Transverse colon (tissue), 4 donors: Measurements from ENCODE around the gene SCGB1C2. TPM values are rescaled to one million over a fixed set of nuclear protein-coding genes. Genes with fewer than 3 reads are reported as not detected.

ENCODE experiments used
- DNase-seq: peaks from one replicate; pipeline ENCODE4 v3.0.0-alpha.2; 2019
- H3K27ac ChIP-seq, 4 donors: fragments of 200-600 bp; sonication (generic); 2 replicates each; pipeline ENCODE4 v1.5.1; 2016 to 2018; ENCODE audit warnings: inconsistent platforms in 4 of 4
- H3K27me3 ChIP-seq: fragments of 200-600 bp; sonication (generic); 2 replicates; pipeline ENCODE4 v1.5.1; 2017; ENCODE audit warnings: inconsistent platforms
- H3K36me3 ChIP-seq, 4 donors: fragments of 200-600 bp; sonication (generic); 2 replicates each; pipeline ENCODE4 v1.5.1; 2017 to 2019; ENCODE audit warnings: inconsistent platforms in 4 of 4
- H3K4me1 ChIP-seq, 4 donors: fragments of 200-600 bp; sonication (generic); 2 replicates each; pipeline ENCODE4 v1.5.1; 2017 to 2020; ENCODE audit warnings: inconsistent platforms in 4 of 4
- H3K4me3 ChIP-seq, 4 donors: fragments of 200-600 bp; sonication (generic); 1 replicate in 1 of 4; 2 replicates in 3 of 4; pipeline versions ENCODE4 v1.5.1 to v1.6.1; 2017 to 2019; ENCODE audit warnings: inconsistent platforms in 4 of 4
- H3K9me3 ChIP-seq, 2 donors: fragments of 200-600 bp; sonication (generic); 2 replicates each; pipeline ENCODE4 v1.5.1; 2017 to 2019; ENCODE audit warnings: inconsistent platforms in 2 of 2
- EP300 ChIP-seq: sonication (generic); formaldehyde crosslinking; IDR thresholded peaks from one replicate; pipeline ENCODE4 v1.6.1; 2017; ENCODE audit warnings: antibody characterized with exemption, low read depth
- POLR2A ChIP-seq: fragments of 450-650 bp; IDR thresholded peaks from one replicate; pipeline ENCODE4 v1.6.1; 2016; ENCODE audit warnings: antibody characterized with exemption, mild to moderate bottlenecking, moderate library complexity
- POLR2AphosphoS5 ChIP-seq, 3 donors: sonication (generic); formaldehyde crosslinking; IDR thresholded peaks; one replicate each; pipeline ENCODE4 v1.6.1; 2016; ENCODE audit warnings: antibody characterized with exemption in 3 of 3
- WGBS, 2 donors: methylation state at CpG; one replicate each; pipeline ENCODE4 v1.1.5; 2018; ENCODE audit warnings: low coverage in 1 of 2; 5-methylcytosine and 5-hydroxymethylcytosine counted together
- in situ Hi-C, 4 donors: fragments of 200-750 bp; cut with MboI; loops; one replicate each; pipeline versions ENCODE4 v1.15.0 to v1.15.1; 2017; ENCODE audit warnings: low sequenced_read_pairs in 3 of 4, low pct_ligation_motif_present in 1 of 4, low pct_unique_long_range_greater_than_20kb in 1 of 4
- intact Hi-C: fragments of 100-400 bp; cut with DNase I; formaldehyde crosslinking; loops from one replicate; pipeline ENCODE4 v1.15.1; 2023; ENCODE audit warnings: low total_unique reads
- small RNA-seq, 4 donors: library from RNA; depleted of rRNA; stranded (forward); fragments of <200 nt; gene quantifications; one replicate each; pipeline ENCODE3, GENCODE V24; 2016
- total RNA-seq, 4 donors: library from RNA; depleted of rRNA; stranded (reverse); fragments of >200 nt; gene quantifications; one replicate each; pipeline ENCODE4 v1.1.0, GENCODE V29; 2016
- TF ChIP-seq, protein P1 (sequence below), 5 experiments: fragments of 200-600 bp in 3 of 5; fragments of 450-650 bp in 2 of 5; sonication (generic) in 3 of 5; IDR thresholded peaks; 1 replicate in 2 of 5; 2 replicates in 3 of 5; pipeline ENCODE4 v1.5.1; 2016 to 2017; ENCODE audit warnings: antibody characterized with exemption in 5 of 5, inconsistent platforms in 3 of 5, mild to moderate bottlenecking in 2 of 5, moderate library complexity in 1 of 5

Gene SCGB1C2
- total RNA-seq, 4 donors from 2014 or later: not detected

DNA sequence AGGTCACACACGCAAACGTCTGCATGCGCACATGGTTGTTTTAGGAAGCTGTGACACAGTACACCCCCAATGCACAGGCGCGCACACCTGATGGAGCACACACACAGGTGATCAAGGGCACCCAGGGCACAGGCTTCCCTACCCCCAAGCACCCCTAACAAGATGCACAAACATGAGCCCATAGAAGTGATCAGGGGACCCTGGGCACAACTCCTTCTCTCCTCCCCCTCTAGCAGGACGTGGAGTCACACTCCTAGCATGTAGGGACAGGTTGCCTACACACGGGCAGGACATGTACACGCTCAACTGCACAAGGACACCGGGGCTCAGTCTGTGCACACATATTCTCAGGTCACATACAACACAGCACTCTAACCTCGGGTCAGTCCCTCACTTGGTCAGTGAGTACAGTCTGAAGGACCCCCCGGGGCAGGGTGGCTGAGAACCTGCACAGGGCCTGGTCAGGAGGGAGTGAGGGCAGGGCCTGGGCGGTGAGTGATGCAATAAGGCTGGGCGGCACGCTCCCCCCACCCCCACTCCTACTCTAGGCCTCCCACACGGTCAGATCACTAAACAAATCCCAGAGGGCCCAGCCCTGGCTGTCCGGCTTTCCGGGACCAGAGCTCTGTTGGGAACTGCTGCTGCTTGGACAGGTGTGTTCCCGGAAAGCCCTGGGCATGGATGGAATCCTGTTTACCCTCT lies 44.8 kb downstream of the SCGB1C2 start:
- in situ Hi-C loops: no loop called here
- H3K27me3 ChIP-seq: peaks cover 81% of the 10 kb centered on the region
- TF ChIP-seq POLR2A (no peak), EP300 (no peak), POLR2AphosphoS5 (IDR thresholded peaks at IDR 0.05) (no peak)
- TF ChIP-seq, protein P1, sequence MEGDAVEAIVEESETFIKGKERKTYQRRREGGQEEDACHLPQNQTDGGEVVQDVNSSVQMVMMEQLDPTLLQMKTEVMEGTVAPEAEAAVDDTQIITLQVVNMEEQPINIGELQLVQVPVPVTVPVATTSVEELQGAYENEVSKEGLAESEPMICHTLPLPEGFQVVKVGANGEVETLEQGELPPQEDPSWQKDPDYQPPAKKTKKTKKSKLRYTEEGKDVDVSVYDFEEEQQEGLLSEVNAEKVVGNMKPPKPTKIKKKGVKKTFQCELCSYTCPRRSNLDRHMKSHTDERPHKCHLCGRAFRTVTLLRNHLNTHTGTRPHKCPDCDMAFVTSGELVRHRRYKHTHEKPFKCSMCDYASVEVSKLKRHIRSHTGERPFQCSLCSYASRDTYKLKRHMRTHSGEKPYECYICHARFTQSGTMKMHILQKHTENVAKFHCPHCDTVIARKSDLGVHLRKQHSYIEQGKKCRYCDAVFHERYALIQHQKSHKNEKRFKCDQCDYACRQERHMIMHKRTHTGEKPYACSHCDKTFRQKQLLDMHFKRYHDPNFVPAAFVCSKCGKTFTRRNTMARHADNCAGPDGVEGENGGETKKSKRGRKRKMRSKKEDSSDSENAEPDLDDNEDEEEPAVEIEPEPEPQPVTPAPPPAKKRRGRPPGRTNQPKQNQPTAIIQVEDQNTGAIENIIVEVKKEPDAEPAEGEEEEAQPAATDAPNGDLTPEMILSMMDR (IDR thresholded peaks at IDR 0.05): no peak
- peaks cover 5 to 14% (median 13%) of the 10 kb centered on the region in 4 donors for H3K4me1 ChIP-seq
- WGBS, 2 donors: 27 to 54% methylated on average over 3 to 18 of the region's 18 CpGs
- intact Hi-C loops: no loop called here
- H3K9me3 ChIP-seq: no peaks in the 10 kb centered on the region
- H3K36me3 ChIP-seq: no peaks in the 10 kb centered on the region
- no peak overlapping the region for H3K27ac ChIP-seq
- DNase-seq: no peak
- H3K4me3 ChIP-seq: peak overlapping the region in 1 of 4 donors; percentile 43

DNA sequence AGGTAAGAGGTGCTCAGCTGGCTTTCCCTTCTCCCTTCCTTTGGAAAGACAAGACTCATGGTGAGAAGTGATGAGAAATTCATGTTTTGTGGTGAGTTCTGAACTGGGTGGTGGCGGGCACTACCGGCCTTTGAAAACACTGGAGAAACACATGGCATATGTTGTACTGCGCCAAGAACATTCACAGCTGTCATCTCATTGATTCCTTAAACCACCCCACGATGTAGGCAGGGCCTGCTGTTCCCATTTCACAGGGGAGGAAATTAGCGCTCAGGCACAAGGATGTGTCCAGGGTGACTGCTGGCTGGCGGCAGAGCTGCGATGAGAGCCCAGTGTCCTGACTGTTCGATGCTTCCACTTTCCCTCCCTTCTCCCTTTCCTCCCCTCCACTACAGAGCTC lies 45.7 kb downstream of the SCGB1C2 start:
- Histone ChIP-seq H3K27me3 (peaks cover 74% of the 10 kb centered on the region), H3K9me3 (no peaks in the 10 kb centered on the region), H3K36me3 (no peaks in the 10 kb centered on the region), H3K27ac (no peak overlapping the region), H3K4me1 (peaks cover 5 to 14% (median 13%) of the 10 kb centered on the region in 4 donors), H3K4me3 (no peak overlapping the region)
- TF ChIP-seq, protein P1 (IDR thresholded peaks at IDR 0.05): no peak
- TF ChIP-seq POLR2AphosphoS5 (IDR thresholded peaks at IDR 0.05) (no peak), POLR2A (no peak), EP300 (no peak)
- no peak for DNase-seq
- WGBS, 2 donors: 79 to 87% methylated on average over 5 to 8 of the region's 8 CpGs
- in situ Hi-C loops (no loop called here), intact Hi-C loops (no loop called here)

GRCh38 chr17:185445-186138 lies 48.2 kb downstream of the SCGB1C2 start:
- TF ChIP-seq, protein P1 (IDR thresholded peaks at IDR 0.05): no peak
- Histone ChIP-seq H3K36me3 (no peaks in the 10 kb centered on the region), H3K9me3 (no peaks in the 10 kb centered on the region), H3K27ac (no peak overlapping the region), H3K4me3 (no peak overlapping the region), H3K27me3 (peaks cover 53% of the 10 kb centered on the region), H3K4me1 (peaks cover 0 to 8% (median 8%) of the 10 kb centered on the region in 4 donors)
- WGBS, 2 donors: 44% methylated on average over 14 of the region's 14 CpGs; no CpG with 5 or more reads in 1 of the 2 donors
- no peak for DNase-seq
- intact Hi-C loops: no loop called here
- in situ Hi-C loops: no loop called here

- Histone ChIP-seq H3K36me3 (no peaks in the 10 kb centered on the region), H3K9me3 (no peaks in the 10 kb centered on the region), H3K27ac (no peak overlapping the region), H3K4me3 (no peak overlapping the region), H3K27me3 (peaks cover 39% of the 10 kb centered on the region), H3K4me1 (no peaks in the 10 kb centered on the region)
- TF ChIP-seq POLR2AphosphoS5 (IDR thresholded peaks at IDR 0.05): no peak
- no peak for TF ChIP-seq POLR2A
- no peak for TF ChIP-seq EP300
- TF ChIP-seq, protein P1 (IDR thresholded peaks at IDR 0.05): no peak
- in situ Hi-C loops (no loop called here), intact Hi-C loops (no loop called here)
- no peak for DNase-seq
- 83% methylated on average over 2 of the region's 2 CpGs; no CpG with 5 or more reads in 1 of the 2 donors for WGBS, 2 donors
Measured at GRCh38 chr17:187130-187529, 49.8 kb downstream of the SCGB1C2 start.

Small RNAs within 50 kb of the gene (small RNA-seq; reads per million reads assigned to genes)
- 0 reads per million in 4 donors for gene RF00026

Other genes starting within 250 kb of the SCGB1C2 start
- gene DOC2B, start 44.1 kb downstream of the SCGB1C2 start, total RNA-seq: 10 to 100 TPM in 1 of 4 donors, 1 to 10 TPM in 3; 1.8 to 11.6 (median 2.6) TPM
- 10 to 100 TPM; 24.3 to 90.5 (median 47.2) TPM for gene RPH3AL, start 215.2 kb downstream of the SCGB1C2 start, total RNA-seq